ENCODE measurements around the gene IP6K3.

The IP6K3 gene

GRCh38 chr6:33786736-33787135 is 40.0 kb upstream of the IP6K3 start:
- Histone ChIP-seq H3K36me3 (peaks cover 54% of the 10 kb centered on the region), H3K9me3 (ENCODE audit: severe bottlenecking) (no peaks in the 10 kb centered on the region), H3K27ac (no peak overlapping the region), H3K4me3 (ENCODE audit: low read depth, low read length) (no peak overlapping the region), H3K27me3 (ENCODE audit: insufficient read depth, low read depth, severe bottlenecking) (no peaks in the 10 kb centered on the region)
- DNase-seq: no peak
- TF ChIP-seq CTCF (IDR thresholded peaks at IDR 0.05; ENCODE audit: low read depth, low read length): no peak

- Histone ChIP-seq H3K27me3 (ENCODE audit: insufficient read depth, low read depth, severe bottlenecking) (no peaks in the 10 kb centered on the region), H3K36me3 (peaks cover 61% of the 10 kb centered on the region), H3K4me3 (ENCODE audit: low read depth, low read length) (no peak overlapping the region), H3K9me3 (ENCODE audit: severe bottlenecking) (no peaks in the 10 kb centered on the region), H3K27ac (no peak overlapping the region)
- no peak for DNase-seq
- TF ChIP-seq CTCF (IDR thresholded peaks at IDR 0.05; ENCODE audit: low read depth, low read length): no peak
Observed at GRCh38 chr6:33785778-33786177, 39.1 kb upstream of the IP6K3 start.

GRCh38 chr6:33784787-33785186 is 38.1 kb upstream of the IP6K3 start:
- peaks cover 71% of the 10 kb centered on the region for H3K36me3 ChIP-seq
- TF ChIP-seq CTCF (IDR thresholded peaks at IDR 0.05; ENCODE audit: low read depth, low read length): no peak
- H3K27ac ChIP-seq: no peak overlapping the region
- no peaks in the 10 kb centered on the region for H3K9me3 ChIP-seq (ENCODE audit: severe bottlenecking)
- H3K27me3 ChIP-seq (ENCODE audit: insufficient read depth, low read depth, severe bottlenecking): no peaks in the 10 kb centered on the region
- no peak overlapping the region for H3K4me3 ChIP-seq (ENCODE audit: low read depth, low read length)
- DNase-seq: no peak

GRCh38 chr6:33783781-33784520 is 37.2 kb upstream of the IP6K3 start:
- H3K27me3 ChIP-seq (ENCODE audit: insufficient read depth, low read depth, severe bottlenecking): no peaks in the 10 kb centered on the region
- TF ChIP-seq CTCF (IDR thresholded peaks at IDR 0.05; ENCODE audit: low read depth, low read length): no peak
- H3K4me3 ChIP-seq (ENCODE audit: low read depth, low read length): no peak overlapping the region
- no peaks in the 10 kb centered on the region for H3K9me3 ChIP-seq (ENCODE audit: severe bottlenecking)
- DNase-seq: no peak
- H3K27ac ChIP-seq: no peak overlapping the region
- H3K36me3 ChIP-seq: peaks cover 77% of the 10 kb centered on the region

GRCh38 chr6:33782561-33782960 is 35.9 kb upstream of the IP6K3 start:
- H3K9me3 ChIP-seq (ENCODE audit: severe bottlenecking): no peaks in the 10 kb centered on the region
- DNase-seq: no peak
- H3K27ac ChIP-seq: no peak overlapping the region
- no peak overlapping the region for H3K4me3 ChIP-seq (ENCODE audit: low read depth, low read length)
- H3K36me3 ChIP-seq: peaks cover 83% of the 10 kb centered on the region
- H3K27me3 ChIP-seq (ENCODE audit: insufficient read depth, low read depth, severe bottlenecking): no peaks in the 10 kb centered on the region
- TF ChIP-seq CTCF (IDR thresholded peaks at IDR 0.05; ENCODE audit: low read depth, low read length): no peak
